Renal cortex interstitium (tissue), 11 donors: ENCODE results near the gene TMEM220. TPM values are rescaled to one million over a fixed set of nuclear protein-coding genes. Genes with fewer than 3 reads are reported as not detected.
"Not testable (repeated sequence)": the region's sequence is repeated elsewhere in the genome, so short reads cannot be mapped to it uniquely, and the experiment has no call there.

ENCODE experiments used
- DNase-seq, 11 donors: peaks; one replicate each; pipeline ENCODE4 v3.0.0-alpha.2; 2013; ENCODE audit warnings: low read depth in 9 of 11, low spot score in 4 of 11; ENCODE audit errors: extremely low read depth in 1 of 11
- polyA plus RNA-seq, 3 donors: library from polyadenylated mRNA; unstranded; fragments of 120-200 nt; gene quantifications; one replicate each; pipeline ENCODE4 v1.2.1, GENCODE V29; 2013; ENCODE audit not compliant: insufficient read length in 3 of 3

Gene TMEM220
- polyA plus RNA-seq, 3 donors, result 8.5 to 15.2 (median 10.6) TPM

DNA sequence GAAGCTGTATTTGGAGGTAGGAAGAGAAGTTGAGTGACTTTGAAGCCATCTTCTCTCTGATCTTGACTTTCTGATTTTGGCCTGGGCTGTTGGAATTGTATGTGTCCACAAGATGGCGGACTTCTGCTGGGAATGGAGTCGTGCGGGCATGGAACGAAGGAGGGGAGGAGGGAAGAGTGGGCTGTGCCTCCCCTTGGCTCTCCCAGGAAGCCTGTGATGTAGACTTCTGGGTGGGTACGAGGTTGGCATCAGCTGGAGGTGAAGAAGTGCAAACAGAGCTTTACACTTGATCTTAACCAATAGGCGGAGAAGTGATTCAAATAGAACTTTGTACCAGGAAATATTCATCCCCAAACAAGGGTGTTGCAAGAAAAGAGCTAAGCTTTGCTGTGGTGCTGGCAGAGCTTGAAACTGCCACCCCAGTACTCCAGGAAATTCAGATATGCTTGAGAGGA lies 7.4 kb upstream of the TMEM220 start:
- peak in 6 of 11 donors; percentile 40 to 55 (median 48) for DNase-seq

DNA sequence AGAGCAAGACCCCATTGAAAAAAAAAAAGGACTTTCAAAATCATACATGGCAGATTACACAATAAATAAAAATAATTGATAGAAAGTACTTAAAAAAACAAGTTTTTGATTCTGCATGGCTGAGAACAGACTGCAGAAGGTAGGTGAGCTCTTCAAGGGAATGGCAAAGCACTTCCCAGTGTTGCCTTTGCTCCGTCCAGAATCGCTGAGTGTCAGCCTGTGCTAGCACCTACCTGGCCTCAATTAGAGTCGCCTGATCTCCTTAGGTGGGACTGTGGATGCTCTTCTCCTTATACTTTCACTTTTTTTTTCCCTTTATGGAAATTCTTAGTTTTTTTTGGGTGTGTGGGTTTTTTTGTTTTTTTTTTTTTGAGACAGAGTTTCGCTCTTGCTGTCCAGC lies 6.0 kb upstream of the TMEM220 start:
- no peak for DNase-seq

DNA sequence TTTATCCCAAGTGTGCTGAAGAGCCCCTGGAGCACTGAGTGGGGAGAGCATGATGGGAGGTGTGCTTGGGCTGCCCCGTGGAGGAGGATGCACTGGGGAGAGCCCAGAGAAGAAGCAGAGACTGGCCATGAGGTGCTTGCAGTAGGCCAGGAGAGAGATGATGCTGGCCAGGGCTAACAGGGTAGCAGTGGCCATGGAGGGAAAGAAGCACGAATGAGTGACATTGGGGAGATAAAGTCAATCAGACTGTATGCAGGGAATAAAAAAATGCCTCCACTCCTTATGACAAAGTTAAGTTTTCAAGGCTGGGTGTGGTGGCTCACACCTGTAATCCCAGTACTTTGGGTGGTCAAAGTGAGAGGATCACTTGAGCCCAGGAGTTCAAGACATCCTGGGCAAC lies 5.4 kb upstream of the TMEM220 start:
- DNase-seq, result no peak

DNA sequence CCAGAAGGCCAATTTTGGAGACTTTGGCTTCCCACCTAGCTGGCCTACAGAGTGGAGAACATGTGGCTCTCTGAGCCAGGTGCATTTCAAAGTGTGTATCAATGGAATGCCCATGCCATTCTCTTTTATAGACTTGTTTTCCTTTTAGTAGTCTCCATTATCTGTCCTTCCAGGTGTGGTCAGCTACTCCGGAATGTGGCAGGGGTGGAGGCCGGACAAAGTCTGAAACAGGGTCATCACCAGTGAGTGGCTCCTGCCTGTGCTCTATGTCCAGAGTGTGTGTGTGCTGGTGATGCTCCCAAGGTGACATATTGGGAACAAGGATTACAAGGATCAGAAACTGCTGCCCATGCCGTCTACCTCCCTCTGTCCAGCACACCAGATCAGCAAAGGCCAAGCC lies 3.8 kb upstream of the TMEM220 start:
- DNase-seq, result no peak

DNA sequence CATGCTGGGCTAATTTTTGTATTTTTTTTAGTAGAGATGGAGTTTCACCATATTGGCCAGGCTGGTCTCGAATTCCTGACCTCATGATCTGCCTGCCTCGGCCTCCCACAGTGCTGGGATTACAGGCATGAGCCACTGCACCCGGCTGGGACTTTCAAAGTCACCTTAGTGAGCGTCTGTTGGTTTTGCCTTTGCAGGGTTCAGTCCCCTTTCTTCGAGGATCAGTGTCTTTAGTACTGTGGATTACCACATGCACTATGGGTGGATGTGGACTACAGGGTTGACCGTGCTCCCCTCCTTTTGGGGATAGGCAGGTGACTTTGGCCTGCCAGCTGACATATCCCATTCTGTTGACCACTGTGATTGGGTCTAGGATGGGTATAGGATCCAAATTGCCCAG lies 2.3 kb upstream of the TMEM220 start:
- not testable (repeated sequence) for DNase-seq

DNA sequence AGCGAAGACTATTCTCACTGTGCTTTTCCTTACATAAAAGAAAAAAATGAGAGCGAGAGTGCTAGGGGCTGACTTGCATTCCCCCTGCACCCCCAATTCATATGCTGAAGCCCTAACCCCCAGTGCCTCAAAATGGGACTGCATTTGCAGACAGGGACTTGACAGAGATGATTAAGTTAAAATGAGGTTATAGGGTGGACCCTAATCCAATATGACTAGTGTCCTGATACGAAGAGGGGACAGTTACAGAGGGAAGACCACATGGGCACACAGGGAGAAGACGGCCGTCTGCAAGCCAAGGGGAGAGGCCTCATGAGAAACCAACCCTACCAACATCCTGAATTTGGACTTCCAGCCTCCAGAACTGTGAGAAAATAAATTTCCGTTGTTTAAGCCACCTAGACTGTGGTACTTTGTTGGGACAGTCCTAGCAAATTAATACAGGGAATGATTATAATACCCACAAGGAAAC lies 1.6 kb upstream of the TMEM220 start:
- no peak for DNase-seq

DNA sequence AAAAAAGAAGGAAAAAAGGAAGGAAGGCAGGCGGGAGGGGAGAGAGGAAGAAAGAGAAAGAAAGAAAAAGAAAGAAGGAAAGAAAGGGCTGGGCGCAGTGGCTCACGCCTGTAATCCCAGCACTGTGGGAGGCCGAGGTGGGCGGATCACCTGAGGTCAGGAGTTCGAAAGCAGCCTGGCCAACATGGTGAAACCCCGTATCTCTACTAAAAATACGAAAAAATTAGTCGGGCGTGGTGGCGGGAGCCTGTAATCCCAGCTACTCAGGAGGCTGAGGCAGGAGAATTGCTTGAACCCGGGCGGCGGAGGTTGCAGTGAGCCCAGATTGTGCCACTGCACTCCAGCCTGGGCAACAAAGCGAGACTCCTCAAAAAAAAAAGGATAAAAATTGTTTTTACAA lies 424 bp upstream of the TMEM220 start:
- DNase-seq, result not testable (repeated sequence)

DNA sequence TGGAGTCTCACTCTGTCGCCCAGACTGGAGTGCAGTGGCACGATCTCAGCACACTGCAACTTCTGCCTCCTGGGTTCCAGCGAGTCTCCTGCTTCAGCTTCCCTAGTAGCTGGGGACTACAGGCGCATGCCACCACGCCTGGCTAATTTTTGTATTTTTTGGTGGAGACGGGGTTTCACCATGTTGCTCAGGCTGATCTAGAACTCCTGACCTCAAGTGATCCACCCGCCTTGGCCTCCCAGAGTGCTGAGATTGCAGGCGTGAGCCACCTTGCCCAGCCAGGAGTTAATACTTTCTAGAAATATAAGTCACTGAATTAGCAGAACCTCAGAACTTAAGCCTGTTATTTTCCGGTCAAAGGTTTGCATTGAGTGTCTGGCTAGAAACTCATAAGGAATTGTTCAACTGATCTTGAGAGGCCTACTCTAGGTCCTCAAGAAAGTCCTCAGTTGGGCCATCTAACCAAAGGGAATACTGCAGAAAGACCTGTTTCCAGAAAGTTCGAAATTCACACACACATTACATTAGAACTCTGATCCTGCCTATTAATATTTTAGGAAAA lies 1.4 kb downstream of the TMEM220 start:
- DNase-seq, result no peak

DNA sequence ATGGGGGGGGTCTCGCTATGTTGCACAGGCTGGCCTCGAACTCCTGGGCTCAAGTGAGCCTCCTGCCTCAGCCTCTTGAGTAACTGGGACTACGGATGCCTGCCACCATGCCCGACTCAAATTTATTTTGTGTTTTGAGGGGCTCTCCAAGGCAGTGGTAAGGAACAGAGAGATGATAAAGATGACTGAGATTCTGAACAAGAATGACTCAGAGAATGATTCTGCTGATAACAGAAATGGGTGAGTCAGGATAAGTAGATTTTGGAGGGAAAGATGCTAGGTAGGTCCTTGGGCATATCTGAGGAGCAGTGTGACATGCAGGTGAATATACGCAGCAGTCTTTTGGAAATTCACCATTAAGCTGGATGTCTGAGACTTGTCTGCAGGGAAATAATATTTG lies 2.6 kb downstream of the TMEM220 start:
- DNase-seq, result no peak

DNA sequence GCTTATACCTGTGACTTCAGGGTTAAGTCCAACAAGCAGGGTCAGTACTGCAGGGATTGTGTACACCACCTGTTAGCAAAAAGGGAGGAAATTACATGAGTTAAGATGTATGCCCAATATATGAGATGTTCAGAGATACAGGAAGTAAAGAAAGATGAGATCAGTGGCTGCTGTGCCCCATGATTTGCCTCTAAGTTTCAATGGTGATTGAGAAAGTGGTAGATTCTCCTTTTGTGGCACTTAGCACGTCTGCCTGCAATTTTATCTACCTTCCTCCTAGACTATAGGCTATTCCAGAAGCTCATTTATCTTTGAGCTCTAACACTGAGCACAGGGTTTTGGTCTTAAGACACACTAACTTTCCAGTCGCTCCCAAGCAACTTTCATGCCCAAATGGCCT lies 3.6 kb downstream of the TMEM220 start:
- DNase-seq, result no peak

DNA sequence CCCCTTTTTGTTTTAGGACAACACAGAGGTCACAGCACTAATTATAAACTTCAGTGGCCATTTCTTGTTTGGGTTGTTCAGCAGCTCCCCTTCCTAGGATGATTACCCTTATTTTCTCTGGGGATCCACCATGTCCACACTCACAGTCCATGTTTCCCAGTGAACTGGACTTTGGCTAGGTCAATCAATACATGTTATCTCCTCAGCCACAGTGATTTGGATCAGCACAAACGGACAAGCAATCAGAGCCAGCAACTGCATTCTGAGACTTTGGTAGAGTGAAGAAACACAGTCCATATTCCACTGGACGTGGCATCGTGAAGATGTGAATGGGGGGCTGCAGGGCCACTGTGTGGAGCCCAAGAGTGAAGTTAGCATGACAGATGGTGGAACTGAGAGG lies 4.6 kb downstream of the TMEM220 start:
- no peak for DNase-seq

DNA sequence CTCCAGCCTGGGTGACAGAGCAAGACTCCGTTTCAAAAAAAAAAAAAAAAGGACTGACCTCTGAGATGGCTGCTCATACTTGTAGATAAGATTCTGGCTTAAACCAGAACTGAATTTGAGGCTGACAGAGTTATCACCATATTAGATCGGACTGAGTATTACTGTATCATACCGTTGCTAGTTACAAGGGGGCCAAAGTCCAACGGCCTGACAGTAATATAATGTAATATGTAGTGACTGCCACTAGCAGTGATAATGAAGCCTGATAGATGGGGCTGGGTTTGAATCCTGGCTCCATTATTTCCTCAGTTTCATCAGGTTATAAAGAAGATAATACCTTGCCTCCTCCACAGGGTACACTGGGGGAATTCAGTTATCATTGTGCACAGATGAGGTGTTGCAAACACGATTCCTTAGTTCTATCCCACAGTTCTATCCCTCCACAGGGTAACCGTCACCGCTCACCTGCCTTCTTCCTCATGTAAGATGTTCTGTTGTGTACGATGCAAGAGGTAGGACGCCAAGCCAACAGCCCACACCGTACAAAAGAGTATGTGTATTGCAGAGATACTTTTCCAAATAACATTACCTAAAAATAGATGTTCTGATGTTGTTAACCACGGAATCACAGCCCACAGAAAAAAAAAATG lies 5.2 kb downstream of the TMEM220 start:
- DNase-seq, result no peak

DNA sequence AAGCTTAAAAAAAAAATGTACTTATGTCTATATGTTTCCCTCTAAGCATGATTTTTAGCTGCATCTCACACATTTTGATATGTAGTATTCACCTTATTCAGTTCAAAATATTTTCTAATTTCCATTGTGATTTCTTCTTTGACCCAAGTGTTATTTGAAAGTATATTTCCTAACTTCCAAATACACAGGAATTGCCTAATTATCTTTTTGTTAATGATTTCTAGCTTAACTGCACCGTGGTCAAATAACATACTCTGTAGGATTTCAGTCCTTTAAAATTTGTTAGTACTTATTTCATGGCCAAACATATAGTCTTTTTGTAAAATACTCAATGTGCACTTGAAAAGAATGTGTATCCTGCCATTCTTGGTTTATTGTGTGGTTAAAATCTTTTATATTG lies 11.3 kb downstream of the TMEM220 start:
- no peak for DNase-seq

DNA sequence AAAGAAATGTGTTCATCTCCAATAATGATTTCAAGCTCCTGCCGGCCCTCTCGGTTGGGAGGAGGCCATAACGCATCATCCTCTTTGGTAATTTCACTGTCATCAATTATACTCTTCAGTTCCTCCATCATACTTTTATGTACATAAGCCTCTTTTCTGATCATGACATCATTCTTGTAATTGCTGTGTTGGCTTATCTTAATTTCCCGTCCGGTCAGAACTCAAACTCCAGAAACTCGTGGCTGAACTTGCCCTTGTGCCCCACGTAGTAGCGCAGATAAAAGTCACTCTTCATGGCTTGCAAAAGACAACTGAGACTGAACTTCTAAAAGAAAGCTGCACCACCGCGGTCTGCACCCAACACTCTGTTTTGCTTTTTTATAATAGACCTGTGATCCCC lies 13.6 kb downstream of the TMEM220 start:
- no peak for DNase-seq

DNA sequence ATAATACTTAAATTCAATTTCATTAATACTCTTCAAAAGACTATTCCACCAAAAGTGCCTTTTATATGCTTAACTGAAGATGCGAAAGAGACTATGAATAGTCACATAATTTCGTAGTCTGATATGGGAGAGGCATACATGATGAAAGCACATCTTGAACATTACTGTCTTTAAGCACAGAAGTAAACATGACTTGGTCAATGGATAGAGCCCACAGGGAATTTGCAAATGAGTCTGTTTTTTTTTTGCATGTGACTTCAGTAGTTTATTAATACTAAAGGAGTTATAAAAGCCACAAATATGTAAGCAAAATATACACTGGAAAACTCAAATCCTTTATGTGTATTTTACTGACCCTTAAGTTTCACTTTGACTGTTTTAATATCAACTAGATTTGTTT lies 16.5 kb downstream of the TMEM220 start:
- no peak for DNase-seq

DNA sequence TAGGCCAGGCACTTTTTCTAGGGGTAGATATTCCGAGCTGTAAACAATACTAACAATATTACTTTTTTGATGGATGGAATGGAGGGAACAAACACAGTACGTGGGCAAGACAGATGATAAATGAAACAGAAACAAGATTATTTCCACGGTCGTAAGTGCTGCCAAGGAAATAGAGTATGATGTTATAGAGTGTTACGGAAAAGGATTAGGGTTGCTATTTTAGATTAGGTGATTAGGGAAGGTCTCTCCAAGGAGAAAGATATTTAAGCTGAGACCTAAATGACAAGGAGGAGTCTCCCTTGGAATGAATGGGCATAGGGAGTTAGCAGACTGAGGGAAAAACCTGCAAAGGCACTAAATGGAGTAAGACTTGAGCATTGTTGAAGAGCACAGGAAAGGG lies 24.1 kb downstream of the TMEM220 start:
- DNase-seq, result no peak

DNA sequence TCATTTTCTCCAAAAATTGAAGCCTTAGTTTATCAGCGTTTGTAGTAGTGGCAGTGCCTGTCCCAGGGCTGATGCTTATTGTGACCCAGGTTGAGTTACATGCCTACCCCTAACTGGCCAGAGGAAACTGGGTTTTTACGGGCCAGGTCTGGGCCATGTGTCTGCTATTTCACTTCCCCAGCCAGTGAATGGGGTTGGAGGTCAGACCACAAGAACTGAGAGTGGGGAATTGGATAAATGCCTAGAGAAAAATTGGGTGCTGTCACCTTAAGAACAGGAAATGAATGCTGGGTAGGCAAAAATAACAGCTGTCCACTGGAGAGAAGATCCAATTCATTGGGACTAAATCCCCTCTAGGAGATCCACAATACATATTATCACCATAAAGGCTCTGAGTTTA lies 27.2 kb downstream of the TMEM220 start:
- no peak for DNase-seq

DNA sequence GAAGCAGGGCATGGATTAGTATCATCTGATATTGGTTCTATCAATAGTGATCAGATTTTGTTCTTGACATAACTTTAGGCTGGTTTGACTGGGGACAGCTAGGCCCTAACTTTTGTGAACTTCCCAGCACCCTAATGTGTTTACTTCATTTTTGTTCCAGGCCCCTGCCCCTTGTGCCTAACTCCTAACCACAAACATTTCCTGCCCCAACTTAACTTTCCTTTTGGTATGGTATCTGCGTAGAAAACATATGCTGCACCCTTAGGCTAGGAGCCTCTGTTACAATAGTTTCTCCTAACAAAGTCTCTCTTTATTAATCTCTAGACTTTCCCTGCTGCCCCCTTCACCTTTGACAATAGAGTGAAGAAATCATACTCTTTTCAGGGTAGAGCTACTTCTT lies 30.0 kb downstream of the TMEM220 start:
- DNase-seq, result no peak

DNA sequence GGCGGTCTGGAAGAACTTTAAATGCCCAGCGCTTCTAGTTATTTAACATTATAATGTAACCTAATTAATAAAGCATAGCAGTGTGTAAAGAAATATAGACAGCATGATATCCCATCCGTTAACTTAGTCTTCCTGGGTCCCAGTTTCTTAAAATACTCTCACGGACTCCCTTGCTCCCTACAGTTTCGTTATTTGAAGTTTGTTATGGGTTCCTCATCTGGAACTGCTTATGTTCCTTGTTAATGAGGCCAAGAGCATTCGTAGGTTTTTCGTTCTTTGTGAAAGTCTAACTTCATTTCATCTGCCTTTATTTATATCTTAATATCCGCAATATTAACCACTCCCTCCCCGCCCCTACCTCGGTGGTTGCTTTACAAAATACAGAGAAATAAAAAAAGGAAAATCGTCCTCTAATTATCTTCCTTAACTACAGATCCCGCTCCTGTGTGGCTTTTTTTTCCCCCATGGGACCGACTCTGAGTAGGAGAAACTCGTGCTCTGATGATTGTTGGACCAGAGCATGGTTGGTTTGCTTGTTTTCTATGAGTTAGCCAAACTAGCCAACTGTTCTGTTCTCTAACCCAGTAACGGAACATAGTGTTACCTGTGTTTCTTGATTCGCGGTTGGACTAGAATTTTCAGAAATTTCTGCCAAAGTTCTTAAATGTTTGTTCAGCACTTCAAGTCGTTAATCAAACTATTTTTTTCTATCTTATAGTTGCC lies 31.6 kb downstream of the TMEM220 start:
- peak in 4 of 11 donors; percentile 4 to 12 (median 5) for DNase-seq
